RPMI8226 (cell line): Measurements from ENCODE around the gene TNFRSF6B.
"Not testable (repeated sequence)": the region's sequence is repeated elsewhere in the genome, so short reads cannot be mapped to it uniquely, and the experiment has no call there.

ENCODE experiments used
- DNase-seq: peaks from one replicate; pipeline ENCODE4 v3.0.0-alpha.2; 2015

The TNFRSF6B gene

GRCh38 chr20:63663332-63664066 is 33.0 kb upstream of the TNFRSF6B start:
- DNase-seq = no peak

DNA sequence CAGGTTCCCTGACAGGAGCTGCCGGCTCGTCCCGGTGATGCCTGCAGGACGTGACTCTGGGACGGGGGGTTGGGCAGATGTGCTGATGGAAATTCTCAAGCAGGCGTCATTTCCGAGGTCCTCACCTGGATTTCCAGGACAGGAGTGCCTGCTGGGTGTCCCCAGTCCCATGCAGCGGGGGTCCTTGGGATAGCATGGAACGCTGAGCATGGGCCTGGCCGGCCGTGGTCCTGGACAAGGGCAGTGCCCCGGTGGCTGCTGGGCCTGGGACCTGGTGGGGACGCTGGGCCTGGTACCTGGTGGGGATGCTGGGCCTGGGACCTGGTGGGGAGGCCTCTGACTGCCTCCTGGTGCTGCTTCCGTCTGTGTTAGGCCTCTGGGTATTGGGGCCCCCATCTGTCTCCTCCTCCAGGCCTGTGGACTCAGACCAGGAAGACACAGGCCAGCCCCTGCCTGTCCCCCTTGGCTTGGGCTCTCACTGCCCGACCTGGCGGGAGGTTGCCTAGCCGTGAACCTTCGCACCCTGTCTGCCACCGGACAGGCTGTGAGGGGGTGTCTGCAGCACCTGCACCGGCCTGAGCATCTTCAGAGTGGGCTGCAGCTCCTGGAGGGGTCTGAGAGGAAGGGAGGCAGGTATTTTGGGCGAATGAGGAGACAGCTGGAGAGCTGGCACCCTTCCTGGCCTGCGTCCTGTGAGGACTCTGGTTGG is 32.2 kb upstream of the TNFRSF6B start:
- no peak for DNase-seq

DNA sequence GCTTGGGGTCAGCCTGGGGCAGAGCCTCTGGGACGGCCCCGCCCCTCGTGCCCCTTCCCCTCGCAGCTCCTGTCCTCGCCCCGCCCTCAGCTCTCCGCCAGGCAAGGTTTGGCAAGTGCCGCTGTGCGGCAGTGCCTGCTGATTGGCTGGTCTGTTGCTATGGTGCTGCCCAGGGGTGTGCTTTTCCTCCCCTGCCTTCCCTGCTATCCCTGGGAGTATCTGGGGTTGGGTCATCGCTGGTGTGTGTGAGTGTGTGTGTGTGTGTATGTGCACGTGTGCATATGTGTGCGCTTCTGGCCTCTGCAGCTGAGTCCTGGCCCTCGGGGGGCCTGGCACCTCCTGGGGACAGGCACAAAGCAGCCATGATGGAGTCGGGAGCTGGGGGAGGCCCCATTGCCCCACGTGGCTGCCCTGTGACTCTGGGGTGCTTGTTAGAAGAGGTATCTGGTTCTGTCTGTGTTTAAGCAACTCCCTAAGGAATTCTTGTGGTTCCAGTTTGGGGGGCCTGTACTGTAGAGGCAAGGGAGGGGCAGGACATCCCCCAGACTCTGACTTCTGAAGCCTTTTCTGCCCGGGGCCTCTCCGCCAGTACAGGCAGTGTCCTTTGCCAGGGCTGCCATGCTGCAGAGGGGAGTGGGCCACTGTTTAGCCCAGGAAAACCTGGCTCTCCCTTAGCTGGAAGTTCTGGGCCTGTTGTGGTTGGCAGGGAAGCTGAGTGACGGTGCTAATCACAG is 31.4 kb upstream of the TNFRSF6B start:
- DNase-seq = no peak

DNA sequence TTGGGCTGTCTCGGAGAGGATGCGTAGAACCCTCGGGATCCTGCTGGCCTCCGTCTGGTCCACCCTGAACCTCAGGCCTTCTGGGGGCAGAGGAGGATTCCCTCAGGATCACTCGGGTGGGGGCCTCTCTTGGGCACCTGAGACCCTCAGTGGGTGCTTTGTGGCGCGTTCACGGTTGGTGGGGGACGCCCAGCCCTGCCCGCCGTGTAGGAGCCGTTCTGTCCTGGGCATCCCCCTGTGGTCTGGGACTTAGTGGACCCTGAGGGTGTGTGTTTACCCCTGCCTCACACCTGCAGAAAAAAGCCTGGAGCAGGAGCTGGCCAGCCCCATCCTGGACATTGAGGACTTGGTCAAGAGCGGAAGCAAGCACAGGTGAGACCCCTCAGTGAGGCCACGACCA is 30.7 kb upstream of the TNFRSF6B start:
- no peak for DNase-seq

DNA sequence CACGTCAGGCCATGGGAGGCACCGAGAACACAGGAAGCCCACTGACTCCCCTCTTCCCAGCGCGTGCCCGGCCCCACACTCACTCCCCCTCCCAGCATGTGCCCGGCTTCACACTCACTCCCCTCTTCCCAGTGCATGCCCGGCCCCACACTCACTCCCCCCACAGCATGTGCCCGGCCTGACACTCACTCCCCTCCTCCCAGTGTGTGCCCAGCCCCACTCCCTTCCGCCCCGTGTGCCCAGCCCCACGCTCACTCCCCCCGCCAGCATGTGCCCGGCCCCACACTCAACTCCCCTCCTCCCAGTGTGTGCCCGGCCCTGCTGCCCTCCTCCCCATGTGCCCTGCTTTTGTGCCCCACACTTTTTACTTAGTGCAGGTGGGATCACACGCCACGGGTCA is 28.6 kb upstream of the TNFRSF6B start:
- DNase-seq = no peak

GRCh38 chr20:63668351-63668750 is 28.1 kb upstream of the TNFRSF6B start:
- DNase-seq = no peak

DNA sequence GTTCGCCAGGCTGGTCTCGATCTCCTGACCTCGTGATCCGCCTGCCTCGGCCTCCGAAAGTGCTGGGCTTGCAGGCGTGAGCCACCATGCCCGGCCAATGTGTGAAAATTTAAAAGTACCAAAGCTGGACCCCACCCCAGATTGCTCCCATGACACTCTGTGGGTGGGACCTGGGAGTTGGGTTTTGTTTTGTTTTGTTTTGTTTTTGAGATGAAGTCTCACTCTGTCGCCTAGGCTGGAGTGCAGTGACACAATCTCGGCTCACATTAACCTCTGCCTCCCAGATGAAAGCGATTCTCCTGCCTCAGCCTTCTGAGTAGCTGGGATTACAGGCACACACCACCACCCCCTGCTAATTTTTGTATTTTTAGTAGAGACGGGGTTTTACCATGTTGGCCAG is 24.8 kb upstream of the TNFRSF6B start:
- not testable (repeated sequence) for DNase-seq

DNA sequence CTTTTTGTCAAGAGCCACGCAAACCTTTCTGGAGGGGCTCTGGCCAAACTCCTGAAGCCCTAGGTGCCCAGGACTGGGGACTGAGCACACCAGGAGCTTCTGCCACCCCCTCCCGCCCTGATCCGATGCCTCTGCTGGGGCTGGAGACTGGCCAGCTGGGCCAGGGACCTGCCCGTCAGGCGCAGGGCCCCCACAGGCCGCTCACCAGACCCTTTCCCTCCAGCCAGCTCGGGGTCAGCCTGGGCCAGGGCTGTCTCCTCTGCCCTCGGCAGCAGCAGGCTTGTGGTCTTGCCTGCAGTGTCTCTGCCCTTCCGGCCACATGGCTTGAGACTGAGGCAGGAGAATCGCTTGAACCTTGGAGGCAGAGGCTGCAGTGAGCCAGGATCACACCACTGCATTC is 23.8 kb upstream of the TNFRSF6B start:
- no peak for DNase-seq

DNA sequence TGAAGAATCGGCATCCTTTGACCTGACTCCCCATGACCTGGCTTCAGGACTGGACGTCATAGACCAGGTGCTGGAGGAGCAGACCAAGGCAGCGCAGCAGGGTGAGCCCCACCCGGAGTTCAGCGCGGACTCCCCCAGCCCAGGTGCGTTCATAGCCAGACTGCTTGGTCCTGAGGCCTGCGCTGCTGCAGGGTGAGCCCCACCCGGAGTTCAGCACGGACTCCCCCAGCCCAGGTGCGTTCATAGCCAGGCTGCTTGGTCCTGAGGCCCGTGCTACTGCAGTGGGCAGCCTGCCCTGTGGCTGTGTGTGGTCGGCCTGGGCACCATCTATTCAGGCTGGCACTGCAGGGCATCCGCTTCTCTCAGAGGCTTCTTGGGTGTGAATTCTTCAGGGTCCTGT is 22.5 kb upstream of the TNFRSF6B start:
- no peak for DNase-seq

DNA sequence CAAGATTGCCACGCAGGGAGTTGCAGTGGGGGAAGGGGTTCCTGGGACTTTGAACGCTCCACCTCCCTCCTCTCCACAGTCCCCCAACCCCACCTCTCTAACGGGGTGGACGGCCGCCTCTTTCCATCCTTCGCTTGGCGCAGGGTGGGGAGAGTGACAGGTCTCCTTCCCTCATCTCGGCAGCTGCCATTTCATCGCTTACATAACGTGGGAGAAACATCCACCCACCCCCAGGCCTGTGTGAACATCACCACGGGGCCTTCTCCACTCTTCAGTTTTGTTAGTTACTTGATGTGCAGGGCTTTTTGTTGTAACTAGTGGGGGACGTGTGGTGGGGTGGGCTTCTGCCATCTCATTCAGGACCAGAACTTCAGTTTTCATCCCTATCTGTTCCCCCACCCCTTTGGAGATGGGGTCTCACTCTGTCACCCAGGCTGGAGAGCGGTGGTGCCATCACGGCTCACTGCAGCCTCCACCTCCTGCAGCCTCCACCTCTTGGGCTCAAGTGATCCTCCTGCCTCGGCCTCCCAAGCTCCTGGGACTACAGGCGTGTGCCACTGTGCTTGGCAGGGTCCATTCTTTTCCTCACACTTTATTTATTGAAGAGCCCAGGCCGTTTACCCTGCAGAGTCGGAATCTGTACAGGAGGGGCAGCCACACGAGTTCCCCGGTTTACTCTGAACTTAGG is 20.6 kb upstream of the TNFRSF6B start:
- no peak for DNase-seq

DNA sequence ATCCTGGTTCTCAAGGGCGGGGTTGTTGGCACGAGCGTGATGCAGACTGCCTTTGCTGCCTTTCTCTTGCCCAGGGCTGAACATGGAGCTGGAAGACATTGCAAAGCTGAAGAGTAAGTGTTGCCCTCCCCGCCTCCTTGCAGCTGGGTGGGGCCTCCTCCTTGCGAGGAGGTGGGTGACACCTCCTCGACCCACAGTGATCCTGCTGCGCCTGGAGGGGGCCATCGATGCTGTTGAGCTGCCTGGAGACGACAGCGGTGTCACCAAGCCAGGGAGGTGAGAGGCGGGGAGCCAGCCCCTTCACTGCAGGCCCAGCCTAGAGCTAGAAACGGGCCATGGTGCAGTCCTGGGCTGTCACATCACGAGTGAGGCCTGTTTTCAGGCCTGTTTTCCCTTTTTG is 18.4 kb upstream of the TNFRSF6B start:
- DNase-seq = no peak

GRCh38 chr20:63678667-63679465 is 17.6 kb upstream of the TNFRSF6B start:
- no peak for DNase-seq

DNA sequence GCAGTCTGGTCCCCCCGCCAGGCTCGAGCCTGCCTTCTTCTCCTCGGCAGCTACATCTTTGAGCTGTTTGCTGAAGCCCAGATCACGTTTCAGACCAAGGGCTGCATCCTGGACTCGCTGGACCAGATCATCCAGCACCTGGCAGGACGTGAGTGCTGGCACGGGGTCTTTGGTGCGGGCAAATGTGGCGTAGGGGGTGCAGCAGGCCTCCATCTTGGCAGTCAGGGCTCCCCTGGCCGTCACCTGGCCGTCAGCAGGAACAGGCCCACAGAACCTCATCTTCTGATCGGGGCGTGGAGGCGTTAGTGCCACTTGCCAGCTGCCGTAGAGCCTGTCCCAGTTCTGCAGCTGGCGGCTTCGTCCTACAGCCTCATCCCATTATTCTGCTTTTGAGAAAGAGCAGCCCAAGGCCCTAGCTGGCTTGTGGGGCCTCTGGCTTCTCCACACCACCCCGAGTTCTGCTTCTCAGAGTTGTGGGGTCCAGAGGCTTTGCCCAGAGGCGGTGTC is 16.6 kb upstream of the TNFRSF6B start:
- DNase-seq = no peak

DNA sequence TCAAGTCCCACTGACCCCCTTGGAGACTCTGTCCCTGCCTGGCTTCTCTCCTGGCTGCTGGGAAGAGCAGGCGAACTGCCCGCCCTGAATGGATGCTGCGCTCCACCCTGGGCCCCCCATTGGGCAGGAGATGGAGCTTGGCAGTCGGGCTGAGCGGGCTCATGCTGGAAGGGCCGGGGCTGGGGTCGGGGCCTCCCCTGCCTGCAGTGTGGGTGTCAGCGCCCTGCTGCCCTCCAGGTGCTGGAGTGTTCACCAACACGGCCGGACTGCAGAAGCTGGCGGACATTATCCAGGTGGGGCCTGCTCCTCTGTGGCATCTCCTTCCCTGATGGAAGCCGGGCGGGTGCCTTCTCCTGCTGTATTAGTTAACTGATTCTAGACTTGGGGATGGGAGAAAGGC is 16.0 kb upstream of the TNFRSF6B start:
- DNase-seq = no peak

GRCh38 chr20:63680857-63681608 is 15.4 kb upstream of the TNFRSF6B start:
- DNase-seq = no peak

DNA sequence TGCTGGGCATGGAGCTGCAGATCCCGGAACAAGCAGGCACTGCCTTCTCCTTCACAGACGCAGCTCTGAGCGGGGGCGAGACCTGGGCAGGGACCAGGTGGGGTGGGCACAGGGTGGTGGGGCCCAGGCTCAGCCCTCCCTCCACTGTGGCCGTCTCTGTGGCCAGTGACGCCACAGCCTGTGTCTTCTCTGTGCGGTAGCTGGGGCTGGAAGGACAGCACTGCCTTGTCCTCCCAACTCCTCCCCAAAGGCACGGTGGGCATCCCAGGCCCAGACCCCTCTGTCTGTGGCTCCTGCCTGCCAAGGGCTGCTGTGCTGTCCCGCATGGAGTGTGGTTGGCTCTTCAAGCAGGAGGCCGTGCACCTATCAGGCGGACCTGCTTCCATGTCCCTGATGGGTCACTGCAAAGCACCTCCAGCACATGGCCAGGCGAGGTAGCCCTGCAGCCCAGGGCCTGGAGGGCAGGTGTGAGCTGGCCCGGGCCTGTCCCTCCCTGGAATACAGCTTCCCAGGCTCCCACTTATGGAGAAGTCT is 14.8 kb upstream of the TNFRSF6B start:
- DNase-seq = no peak

DNA sequence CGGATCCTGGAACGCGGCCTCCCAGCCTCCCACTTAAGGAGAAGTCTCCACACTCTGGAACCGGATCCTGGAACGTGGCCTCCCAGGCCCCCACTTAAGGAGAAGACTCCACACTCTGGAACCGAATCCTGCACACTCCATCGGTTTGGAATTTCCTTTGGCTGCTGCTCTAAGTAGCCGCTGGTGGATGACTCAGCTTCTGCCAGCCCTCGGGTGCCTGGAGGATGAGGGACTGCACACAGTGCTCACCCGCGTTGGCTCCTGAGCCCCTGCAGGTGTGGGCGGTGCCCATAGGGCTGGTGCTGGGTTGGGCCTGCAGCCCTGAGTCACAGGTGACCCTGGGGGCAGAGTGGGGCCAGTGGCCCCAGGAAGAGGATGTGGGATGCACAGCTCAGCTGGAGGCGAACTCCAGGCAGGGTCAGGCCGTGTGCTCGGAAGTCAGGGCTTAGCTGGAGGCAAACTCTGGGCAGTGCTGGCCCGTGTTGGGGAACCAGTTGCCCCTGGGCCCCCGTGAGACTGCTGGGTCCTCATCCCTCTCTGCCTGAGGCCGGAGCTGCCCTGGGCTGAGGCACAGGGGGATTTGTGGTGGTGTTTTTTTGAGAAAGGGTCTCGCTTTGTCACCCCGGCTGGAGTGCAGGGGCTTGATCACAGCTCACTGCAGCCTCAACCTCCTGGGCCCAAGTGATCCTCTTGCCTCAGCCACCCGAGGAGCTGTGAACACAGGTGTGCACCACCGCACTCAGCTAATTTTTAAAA is 13.9 kb upstream of the TNFRSF6B start:
- DNase-seq = no peak

DNA sequence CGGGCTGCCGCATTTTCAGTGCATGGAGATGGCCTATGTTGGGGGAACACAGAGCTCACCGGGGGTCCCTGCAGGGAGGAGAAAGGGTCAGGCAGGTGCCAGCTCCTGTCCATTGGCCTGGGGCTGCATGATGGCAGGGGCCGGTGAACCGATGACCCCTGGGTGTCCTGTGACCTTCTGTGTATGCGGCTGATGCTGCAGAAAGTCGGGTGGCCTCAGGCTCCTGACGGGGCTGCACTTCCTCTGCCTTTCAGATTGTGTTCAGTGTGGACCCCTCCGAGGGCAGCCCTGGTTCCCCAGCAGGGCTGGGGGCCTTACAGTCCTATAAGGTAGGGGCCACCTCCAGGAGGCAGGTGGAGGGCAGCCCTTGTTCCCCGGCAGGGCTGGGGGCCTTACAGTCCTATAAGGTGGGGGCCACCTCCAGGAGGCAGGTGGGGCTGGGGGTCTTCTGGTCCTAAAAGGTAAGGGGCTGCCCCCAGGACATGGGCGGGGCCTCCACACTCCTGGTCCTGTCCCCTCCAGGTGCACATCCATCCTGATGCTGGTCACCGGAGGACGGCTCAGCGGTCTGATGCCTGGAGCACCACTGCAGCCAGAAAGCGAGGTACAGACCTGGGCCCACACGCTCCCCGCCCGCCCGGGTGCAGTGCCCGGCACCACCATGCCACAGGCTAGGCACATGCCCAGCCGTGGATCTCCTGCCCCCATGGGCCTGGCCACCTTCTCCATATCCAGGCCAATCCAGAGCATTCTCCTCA is 11.0 kb upstream of the TNFRSF6B start:
- DNase-seq = no peak

DNA sequence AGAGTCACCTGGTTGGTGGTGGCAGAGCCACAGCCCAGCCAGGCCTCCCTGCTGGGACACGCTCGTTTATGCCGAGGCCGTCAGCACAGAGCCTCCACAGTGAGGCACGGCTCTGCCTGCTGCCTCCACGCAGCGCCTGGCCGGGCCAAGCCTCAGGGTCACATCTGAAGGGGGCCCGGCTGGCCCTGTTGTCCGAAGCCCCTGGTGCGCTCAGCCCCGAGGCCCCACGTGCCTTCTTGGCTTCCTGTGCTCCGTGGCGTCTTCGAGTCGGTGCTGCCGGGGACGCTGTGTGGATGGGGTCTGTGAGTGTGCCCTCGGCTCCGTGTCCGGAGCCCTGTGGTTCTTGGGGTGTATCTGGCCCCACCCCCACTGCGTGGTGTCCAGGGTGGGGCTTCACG is 10.4 kb upstream of the TNFRSF6B start:
- no peak for DNase-seq
